ENCODE data around the gene C19orf53. TPM values are rescaled to one million over a fixed set of nuclear protein-coding genes. Genes with fewer than 3 reads are reported as not detected.

The C19orf53 gene
- total RNA-seq, 2 donors from 2014 or later = 151 to 193 TPM

DNA sequence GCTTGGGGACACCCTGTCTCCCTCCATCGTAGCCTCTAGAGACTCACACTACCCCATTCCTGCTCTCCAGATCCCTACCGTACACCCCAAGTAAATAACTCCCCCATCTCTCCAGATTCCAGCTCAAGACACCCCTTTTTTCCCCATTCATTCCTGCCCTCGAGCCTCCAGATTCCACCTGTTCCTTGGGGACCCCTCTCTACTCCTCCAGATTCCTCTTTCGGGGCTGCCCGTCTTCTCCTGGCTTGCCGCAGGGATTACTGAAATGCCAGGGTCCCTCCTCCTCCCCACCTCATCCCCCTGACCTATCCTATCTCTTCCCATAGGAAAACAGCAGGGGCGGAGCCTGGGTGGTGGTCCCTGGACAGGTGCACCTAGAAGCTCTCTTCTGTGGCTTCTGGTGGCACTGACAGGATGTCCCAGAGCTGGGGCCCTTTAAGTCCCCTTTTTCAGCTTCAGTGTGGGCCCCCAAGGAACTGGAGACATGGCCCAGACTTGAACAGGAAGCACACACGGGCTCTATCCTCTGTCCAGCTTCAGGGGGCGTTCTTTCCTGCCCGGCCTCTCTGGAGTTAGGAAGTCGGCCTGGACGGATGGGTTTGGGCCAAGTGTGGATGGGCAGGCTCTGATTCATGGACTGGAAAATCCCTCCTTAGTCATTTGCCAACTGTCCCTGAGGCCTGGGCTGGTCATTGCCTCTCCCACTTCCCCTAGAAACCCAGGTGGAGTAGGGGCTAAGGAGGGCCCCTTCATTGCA, 22.2 kb downstream of the C19orf53 start:
- Histone ChIP-seq H3K4me3 (peak overlapping the region; percentile 92 to 96), H3K27me3 (replicated peaks; ENCODE audit: insufficient read depth) (no peaks in the 10 kb centered on the region), H3K36me3 (no peaks in the 10 kb centered on the region), H3K4me1 (replicated peaks) (peaks cover 9% of the 10 kb centered on the region), H3K9me3 (no peaks in the 10 kb centered on the region), H3K27ac (peak overlapping the region; percentile 92 to 93)
- TF ChIP-seq POLR2AphosphoS5 (IDR thresholded peaks at IDR 0.05) (peak; percentile 28), POLR2A (IDR thresholded peaks at IDR 0.05) (peak; percentile 51)
- TF ChIP-seq, protein P1, sequence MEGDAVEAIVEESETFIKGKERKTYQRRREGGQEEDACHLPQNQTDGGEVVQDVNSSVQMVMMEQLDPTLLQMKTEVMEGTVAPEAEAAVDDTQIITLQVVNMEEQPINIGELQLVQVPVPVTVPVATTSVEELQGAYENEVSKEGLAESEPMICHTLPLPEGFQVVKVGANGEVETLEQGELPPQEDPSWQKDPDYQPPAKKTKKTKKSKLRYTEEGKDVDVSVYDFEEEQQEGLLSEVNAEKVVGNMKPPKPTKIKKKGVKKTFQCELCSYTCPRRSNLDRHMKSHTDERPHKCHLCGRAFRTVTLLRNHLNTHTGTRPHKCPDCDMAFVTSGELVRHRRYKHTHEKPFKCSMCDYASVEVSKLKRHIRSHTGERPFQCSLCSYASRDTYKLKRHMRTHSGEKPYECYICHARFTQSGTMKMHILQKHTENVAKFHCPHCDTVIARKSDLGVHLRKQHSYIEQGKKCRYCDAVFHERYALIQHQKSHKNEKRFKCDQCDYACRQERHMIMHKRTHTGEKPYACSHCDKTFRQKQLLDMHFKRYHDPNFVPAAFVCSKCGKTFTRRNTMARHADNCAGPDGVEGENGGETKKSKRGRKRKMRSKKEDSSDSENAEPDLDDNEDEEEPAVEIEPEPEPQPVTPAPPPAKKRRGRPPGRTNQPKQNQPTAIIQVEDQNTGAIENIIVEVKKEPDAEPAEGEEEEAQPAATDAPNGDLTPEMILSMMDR (IDR thresholded peaks at IDR 0.05) = no peak
- WGBS = 7% methylated on average over 12 of the region's 12 CpGs
- intact Hi-C loops (cut with DNase I) = loop anchor here (5.0 kb wide), 1 partner anchor 41 kb away; no protein-coding TSS in a partner anchor
- peak; percentile 52 for DNase-seq (ENCODE audit: low spot score)

DNA sequence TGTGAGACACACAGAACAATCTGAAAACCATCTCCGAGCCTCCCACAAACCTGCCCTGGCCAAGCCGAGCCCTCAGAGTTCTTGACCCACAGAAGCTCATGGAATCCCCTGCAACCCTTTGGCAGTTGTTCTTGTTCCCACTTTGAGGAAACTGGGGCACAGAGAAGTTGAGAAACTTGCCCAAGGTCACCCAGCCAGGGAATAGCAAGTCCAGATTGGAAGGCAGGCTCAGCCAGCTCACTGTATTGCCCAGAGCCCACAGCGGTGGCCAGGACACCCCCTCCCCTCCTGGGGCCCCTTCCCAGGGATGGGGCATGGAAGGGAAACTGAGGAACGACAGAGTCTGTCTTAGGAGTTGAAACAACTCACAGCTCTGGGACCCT, 22.8 kb downstream of the C19orf53 start:
- H3K4me3 ChIP-seq = no peak overlapping the region
- intact Hi-C loops (cut with DNase I) = loop anchor here (5.0 kb wide), 1 partner anchor 40 kb away; no protein-coding TSS in a partner anchor
- WGBS = 60% methylated on average over 4 of the region's 4 CpGs

DNA sequence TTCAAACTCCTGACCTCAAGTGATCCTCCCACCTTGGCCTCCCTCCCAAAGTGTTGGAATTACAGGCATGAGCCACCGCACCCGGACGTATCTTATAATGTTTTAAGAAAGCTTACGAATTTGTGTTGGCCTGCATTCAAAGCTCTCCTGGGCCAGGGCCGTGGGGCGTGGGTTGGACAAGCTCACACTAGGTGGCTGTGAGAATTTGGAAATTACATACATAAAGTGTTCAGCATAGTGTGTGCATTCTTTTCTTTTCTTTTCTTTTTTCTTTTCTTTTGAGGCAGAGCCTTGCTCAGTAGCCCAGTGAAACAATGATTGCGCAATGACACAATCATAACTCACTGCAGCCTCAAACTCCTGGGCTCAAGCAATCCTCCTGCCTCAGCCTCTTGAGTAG, 23.6 kb downstream of the C19orf53 start:
- peak; percentile 51 for DNase-seq (ENCODE audit: low spot score)
- Histone ChIP-seq H3K27me3 (replicated peaks; ENCODE audit: insufficient read depth) (no peaks in the 10 kb centered on the region), H3K9me3 (no peaks in the 10 kb centered on the region), H3K4me3 (no peak overlapping the region), H3K27ac (peak overlapping the region; percentile 92 to 93), H3K36me3 (no peaks in the 10 kb centered on the region), H3K4me1 (replicated peaks) (peaks cover 9% of the 10 kb centered on the region)
- TF ChIP-seq POLR2A (IDR thresholded peaks at IDR 0.05) (peak; percentile 30), POLR2AphosphoS5 (IDR thresholded peaks at IDR 0.05) (peak; percentile 46)
- TF ChIP-seq, protein P1 (IDR thresholded peaks at IDR 0.05) = peak in 1 of 4 experiments; percentile 3
- intact Hi-C loops (cut with DNase I) = loop anchor here (5.0 kb wide), 1 partner anchor 39 kb away; no protein-coding TSS in a partner anchor
- WGBS = 26% methylated on average over 7 of the region's 7 CpGs

More for the DNA sequence above, 22.8 kb downstream of the C19orf53 start:
- no peaks in the 10 kb centered on the region for H3K27me3 ChIP-seq (replicated peaks; ENCODE audit: insufficient read depth)
- TF ChIP-seq, protein P1 (IDR thresholded peaks at IDR 0.05) = no peak
- TF ChIP-seq POLR2A (IDR thresholded peaks at IDR 0.05) (no peak), POLR2AphosphoS5 (IDR thresholded peaks at IDR 0.05) (no peak)
- peaks cover 9% of the 10 kb centered on the region for H3K4me1 ChIP-seq (replicated peaks)
- H3K27ac ChIP-seq = peak overlapping the region; percentile 92 to 93
- H3K36me3 ChIP-seq = no peaks in the 10 kb centered on the region
- no peak for DNase-seq (ENCODE audit: low spot score)
- H3K9me3 ChIP-seq = no peaks in the 10 kb centered on the region

DNA sequence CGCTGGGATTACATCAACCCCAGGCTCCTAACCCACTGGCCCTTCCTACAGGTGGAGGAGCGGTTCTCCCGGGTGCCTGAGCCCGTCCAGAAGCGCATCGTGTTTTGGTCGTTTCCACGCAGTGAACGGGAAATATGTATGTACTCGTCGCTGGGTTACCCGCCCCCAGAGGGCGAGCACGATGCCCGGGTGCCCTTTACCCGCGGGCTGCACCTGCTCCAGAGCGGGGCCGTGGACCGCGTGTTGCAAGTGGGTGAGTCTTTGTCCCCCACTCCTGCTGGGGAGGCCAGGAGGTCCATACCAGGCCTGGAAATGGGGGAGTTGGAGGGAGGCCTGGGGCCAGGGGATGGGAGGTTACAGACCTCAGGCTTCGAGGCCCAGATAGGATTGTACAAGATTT, 25.4 kb downstream of the C19orf53 start:
- H3K36me3 ChIP-seq = no peaks in the 10 kb centered on the region
- WGBS = 94% methylated on average over 22 of the region's 22 CpGs
- H3K4me1 ChIP-seq (replicated peaks) = peaks cover 13% of the 10 kb centered on the region
- H3K4me3 ChIP-seq = no peak overlapping the region
- no peaks in the 10 kb centered on the region for H3K27me3 ChIP-seq (replicated peaks; ENCODE audit: insufficient read depth)
- TF ChIP-seq, protein P1 (IDR thresholded peaks at IDR 0.05) = no peak
- TF ChIP-seq POLR2A (IDR thresholded peaks at IDR 0.05) = no peak
- TF ChIP-seq POLR2AphosphoS5 (IDR thresholded peaks at IDR 0.05) = no peak
- intact Hi-C loops (cut with DNase I) = loop anchor here (5.0 kb wide), 1 partner anchor 38 kb away; no protein-coding TSS in a partner anchor
- H3K27ac ChIP-seq = no peak overlapping the region
- no peaks in the 10 kb centered on the region for H3K9me3 ChIP-seq
- DNase-seq (ENCODE audit: low spot score) = no peak
